SH-SY5Y (cell line): ENCODE measurements around the gene ADAMTSL5.

Source experiments
- GATA2 ChIP-seq: IDR thresholded peaks from 2 replicates; pipeline ENCODE4 v1.6.1; 2011; ENCODE audit warnings: mild to moderate bottlenecking, low read depth, low read length
- GATA3 ChIP-seq: IDR thresholded peaks from 2 replicates; pipeline ENCODE4 v1.6.1; 2011; ENCODE audit warnings: low read depth, mild to moderate bottlenecking, low read length, moderate library complexity

DNA sequence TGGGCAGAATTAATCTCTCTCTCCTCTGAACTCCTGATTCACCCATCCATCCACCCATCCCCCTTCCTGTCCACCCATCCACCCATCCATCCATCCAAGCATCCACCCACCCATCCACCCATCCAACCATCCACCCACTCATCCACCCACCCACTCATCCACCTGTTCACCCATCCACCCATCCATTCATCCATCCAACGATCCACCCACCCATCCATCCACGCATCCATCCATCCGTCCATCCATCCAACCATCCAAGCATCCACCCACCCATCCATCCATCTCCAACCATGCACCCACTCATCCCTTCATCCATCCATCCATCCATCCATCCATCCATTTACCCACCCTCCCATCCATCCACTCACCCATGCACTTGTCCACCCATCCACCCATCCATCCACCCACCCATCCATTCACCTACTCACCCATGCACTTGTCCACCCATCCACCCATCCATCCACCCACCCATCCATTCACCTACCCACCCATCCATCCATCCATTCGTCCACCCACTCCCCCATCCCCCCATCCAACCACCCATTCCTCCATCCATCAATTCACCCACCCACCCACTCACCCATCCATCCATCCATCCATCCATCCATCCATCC lies 36.6 kb upstream of the ADAMTSL5 start:
- TF ChIP-seq GATA3 (no peak), GATA2 (no peak)
